Upper lobe of right lung (tissue), 1 donor: Measurements from ENCODE around the gene SUGCT. TPM values are rescaled to one million over a fixed set of nuclear protein-coding genes. Genes with fewer than 3 reads are reported as not detected.
"Not testable (repeated sequence)": the region's sequence is repeated elsewhere in the genome, so short reads cannot be mapped to it uniquely, and the experiment has no call there.

Experiments
- ATAC-seq: fragments of 200-7000 bp; cut with Tn5 transposase; one replicate; pipeline ENCODE4 v1.9.1; 2020; ENCODE audit warnings: mild to moderate bottlenecking, moderate library complexity
- DNase-seq: peaks from one replicate; pipeline ENCODE4 v3.0.0-alpha.2; 2020
- H3K27ac ChIP-seq: fragments of 200-600 bp; one replicate; pipeline ENCODE4 v1.8.0; 2022
- H3K27me3 ChIP-seq: fragments of 200-600 bp; one replicate; pipeline ENCODE4 v1.8.0; 2022; ENCODE audit warnings: mild to moderate bottlenecking
- H3K36me3 ChIP-seq: fragments of 200-600 bp; one replicate; pipeline ENCODE4 v1.8.0; 2022
- H3K4me1 ChIP-seq: fragments of 200-600 bp; one replicate; pipeline ENCODE4 v1.8.0; 2022
- H3K4me3 ChIP-seq: fragments of 200-600 bp; one replicate; pipeline ENCODE4 v1.8.0; 2022; ENCODE audit warnings: mild to moderate bottlenecking
- H3K9me3 ChIP-seq: fragments of 200-600 bp; one replicate; pipeline ENCODE4 v1.8.0; 2022
- CTCF ChIP-seq: fragments of 200-600 bp; IDR thresholded peaks from one replicate; pipeline ENCODE4 v1.8.0; 2022; ENCODE audit warnings: antibody characterized with exemption
- intact Hi-C: fragments of 100-400 bp; cut with DNase I; formaldehyde crosslinking; loops from one replicate; pipeline ENCODE4 v1.11.0; 2022
- total RNA-seq: library from RNA; stranded (reverse); fragmentation: NEBNext Ultra II Directional; extraction: Animal tissue kit (Norgen Biotek cat#: 25700); gene quantifications from one replicate; pipeline ENCODE4 v1.2.1, GENCODE V29; 2021
- donor health status: DM: no; HTN: yes; CAD: no; lungs with severe emphysema.

The SUGCT gene
- total RNA-seq, 1 donor from 2014 or later = 4.1 TPM

GRCh38 chr7:40115936-40116335 lies 18.9 kb upstream of the SUGCT start:
- Histone ChIP-seq H3K27me3 (no peaks in the 10 kb centered on the region), H3K4me1 (no peaks in the 10 kb centered on the region), H3K36me3 (no peaks in the 10 kb centered on the region), H3K4me3 (no peak overlapping the region), H3K27ac (no peak overlapping the region), H3K9me3 (no peaks in the 10 kb centered on the region)
- TF ChIP-seq CTCF = no peak
- DNase-seq (no peak), ATAC-seq (no peak)
- intact Hi-C loops = no loop called here

- DNase-seq, H3K4me1 ChIP-seq, H3K36me3 ChIP-seq, H3K9me3 ChIP-seq, H3K27ac ChIP-seq, H3K27me3 ChIP-seq, H3K4me3 ChIP-seq, ATAC-seq, intact Hi-C loops: not testable (repeated sequence)
These were observed 17.6 kb upstream of the SUGCT start for GRCh38 chr7:40117199-40117598.

GRCh38 chr7:40118201-40118600 lies 16.6 kb upstream of the SUGCT start:
- intact Hi-C loops, H3K4me1 ChIP-seq, DNase-seq, ATAC-seq, H3K36me3 ChIP-seq, H3K27me3 ChIP-seq, H3K4me3 ChIP-seq, H3K27ac ChIP-seq, H3K9me3 ChIP-seq: not testable (repeated sequence)

- no peak for TF ChIP-seq CTCF
- Histone ChIP-seq H3K4me1 (no peaks in the 10 kb centered on the region), H3K4me3 (no peak overlapping the region), H3K36me3 (no peaks in the 10 kb centered on the region), H3K27ac (no peak overlapping the region), H3K9me3 (no peaks in the 10 kb centered on the region), H3K27me3 (no peaks in the 10 kb centered on the region)
- intact Hi-C loops = no loop called here
- ATAC-seq = no peak
- no peak for DNase-seq
These were observed 14.8 kb upstream of the SUGCT start for GRCh38 chr7:40120020-40120419.

- DNase-seq, H3K4me3 ChIP-seq, H3K27ac ChIP-seq, intact Hi-C loops, H3K36me3 ChIP-seq, H3K27me3 ChIP-seq, ATAC-seq, H3K9me3 ChIP-seq, H3K4me1 ChIP-seq: not testable (repeated sequence)
These were observed 12.5 kb upstream of the SUGCT start for GRCh38 chr7:40122100-40122939.

- H3K27me3 ChIP-seq = no peaks in the 10 kb centered on the region
- ATAC-seq (no peak), DNase-seq (no peak)
- intact Hi-C loops = no loop called here
- peaks cover 3% of the 10 kb centered on the region for H3K36me3 ChIP-seq
- TF ChIP-seq CTCF = no peak
- no peak overlapping the region for H3K27ac ChIP-seq
- H3K9me3 ChIP-seq = no peaks in the 10 kb centered on the region
- H3K4me3 ChIP-seq = no peak overlapping the region
- no peaks in the 10 kb centered on the region for H3K4me1 ChIP-seq
These were observed 11.9 kb upstream of the SUGCT start for GRCh38 chr7:40122940-40123254.

- intact Hi-C loops = no loop called here
These were observed 1.0 kb upstream of the SUGCT start for GRCh38 chr7:40133561-40134427.

More at GRCh38 chr7:40133561-40134427, 1.0 kb upstream of the SUGCT start:
- ATAC-seq = peak; percentile 73
- no peak for DNase-seq
- no peak for TF ChIP-seq CTCF
- no peaks in the 10 kb centered on the region for H3K27me3 ChIP-seq
- H3K4me3 ChIP-seq = peak overlapping the region; percentile 97
- H3K9me3 ChIP-seq = no peaks in the 10 kb centered on the region
- H3K36me3 ChIP-seq = peaks cover 4% of the 10 kb centered on the region
- peak overlapping the region; percentile 92 for H3K27ac ChIP-seq
- H3K4me1 ChIP-seq = peaks cover 29% of the 10 kb centered on the region
